ENCODE results near the gene TMEM198. TPM values are rescaled to one million over a fixed set of nuclear protein-coding genes. Genes with fewer than 3 reads are reported as not detected.

Gene TMEM198
- total and polyA plus RNA-seq, 2 donors (not counting 1 experiment from before 2014, with no cell fraction given): 0.39 to 1.1 TPM

DNA sequence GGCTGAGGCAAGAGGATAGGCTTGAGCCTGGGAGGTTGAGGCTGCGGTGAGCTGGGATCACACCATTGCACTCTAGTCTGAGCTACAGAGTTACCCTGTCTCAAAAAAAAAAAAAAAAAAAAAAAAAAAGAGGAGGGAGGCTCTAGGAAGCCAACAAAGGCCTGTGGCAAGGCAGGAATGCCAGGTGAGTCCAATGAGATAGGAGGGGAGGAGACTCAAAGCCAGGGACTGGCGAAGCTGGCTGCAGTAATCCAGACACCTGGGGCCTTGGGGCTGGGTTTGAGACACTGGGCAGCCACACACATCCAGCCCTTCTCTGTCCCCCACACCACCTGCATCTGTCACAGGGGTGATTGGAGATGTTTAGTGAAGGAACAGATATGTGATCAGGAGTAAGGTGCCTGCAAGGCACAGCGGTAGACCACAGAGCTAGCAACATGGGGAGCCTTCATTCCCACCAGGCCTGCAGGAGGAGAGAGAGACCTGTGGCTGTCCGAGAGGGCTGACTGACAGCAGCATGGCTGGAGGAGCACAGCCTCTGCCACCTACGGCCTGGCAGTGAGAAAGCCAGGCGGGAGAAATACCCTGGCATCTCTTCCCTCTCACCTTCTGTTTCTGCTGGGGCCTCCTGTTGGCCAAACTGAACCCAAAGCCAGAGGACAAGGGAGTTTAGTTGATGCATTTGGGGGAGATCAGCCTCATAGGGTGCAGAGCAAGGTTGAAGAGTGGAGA, 9.7 kb upstream of the TMEM198 start:
- H3K4me1 Mint-ChIP-seq: peaks cover 3% of the 10 kb centered on the region
- POLR2A ChIA-PET: no interaction called here

GRCh38 chr2:219536425-219536824, 7.4 kb upstream of the TMEM198 start:
- ATAC-seq (ENCODE audit: low read depth) (no peak), DNase-seq (no peak)
- CTCF ChIA-PET: interaction anchor here (1.1 kb wide), 1 partner anchor 41 kb away, joined by 3 read pairs; no protein-coding TSS in a partner anchor
- Histone ChIP-seq H3K27me3 (replicated peaks in 1 of 4; ENCODE audit: control extremely low read depth in 1 of 4, control insufficient read depth in 3 of 4, insufficient read depth in 4 of 4, low read length in 3 of 4) (peaks cover 0 to 61% (median 6%) of the 10 kb centered on the region in 4 experiments), H3K9me3 (ENCODE audit: control extremely low read depth in 1 of 3, control insufficient read depth in 2 of 3, insufficient read depth in 1 of 3, low read length in 2 of 3) (peaks cover 0 to 1% (median 0%) of the 10 kb centered on the region in 3 donors), H3K4me3 (ENCODE audit: control extremely low read depth in 1 of 5, extremely low read depth in 1 of 5, insufficient read depth in 1 of 5, low read depth in 2 of 5, low read length in 4 of 5) (no peak overlapping the region), H3K4me1 (ENCODE audit: control insufficient read depth in 2 of 2, insufficient read depth in 2 of 2, low read length in 2 of 2) (peaks cover 3 to 4% of the 10 kb centered on the region in 2 donors), H3K27ac (ENCODE audit: low read length in 2 of 2) (no peak overlapping the region), H3K9ac (ENCODE audit: low read length) (no peak overlapping the region), H4K20me1 (ENCODE audit: control insufficient read depth, insufficient read depth, low read length, poor library complexity, severe bottlenecking) (no peaks in the 10 kb centered on the region), H3K79me2 (ENCODE audit: control insufficient read depth, insufficient read depth, low read length) (no peaks in the 10 kb centered on the region), H2AFZ (ENCODE audit: insufficient read depth, low read depth, low read length, poor library complexity, severe bottlenecking) (no peak overlapping the region), H3K4me2 (replicated peaks; ENCODE audit: low read depth, low read length, poor library complexity, severe bottlenecking) (no peak overlapping the region), H3K36me3 (replicated peaks in 1 of 2; ENCODE audit: control extremely low read depth in 1 of 2, control insufficient read depth in 1 of 2, extremely low read depth in 1 of 2, insufficient read depth in 2 of 2, low read length in 1 of 2) (no peaks in the 10 kb centered on the region)
- Mint-ChIP-seq H3K4me1 (peaks cover 4% of the 10 kb centered on the region), H3K27ac (no peak overlapping the region), H3K4me3 (no peak overlapping the region), H3K9me3 (ENCODE audit: insufficient read depth) (no peaks in the 10 kb centered on the region), H3K27me3 (peaks cover 31% of the 10 kb centered on the region)
- intact Hi-C loops (cut with micrococcal nuclease): no loop called here
- TF ChIP-seq, protein P1, sequence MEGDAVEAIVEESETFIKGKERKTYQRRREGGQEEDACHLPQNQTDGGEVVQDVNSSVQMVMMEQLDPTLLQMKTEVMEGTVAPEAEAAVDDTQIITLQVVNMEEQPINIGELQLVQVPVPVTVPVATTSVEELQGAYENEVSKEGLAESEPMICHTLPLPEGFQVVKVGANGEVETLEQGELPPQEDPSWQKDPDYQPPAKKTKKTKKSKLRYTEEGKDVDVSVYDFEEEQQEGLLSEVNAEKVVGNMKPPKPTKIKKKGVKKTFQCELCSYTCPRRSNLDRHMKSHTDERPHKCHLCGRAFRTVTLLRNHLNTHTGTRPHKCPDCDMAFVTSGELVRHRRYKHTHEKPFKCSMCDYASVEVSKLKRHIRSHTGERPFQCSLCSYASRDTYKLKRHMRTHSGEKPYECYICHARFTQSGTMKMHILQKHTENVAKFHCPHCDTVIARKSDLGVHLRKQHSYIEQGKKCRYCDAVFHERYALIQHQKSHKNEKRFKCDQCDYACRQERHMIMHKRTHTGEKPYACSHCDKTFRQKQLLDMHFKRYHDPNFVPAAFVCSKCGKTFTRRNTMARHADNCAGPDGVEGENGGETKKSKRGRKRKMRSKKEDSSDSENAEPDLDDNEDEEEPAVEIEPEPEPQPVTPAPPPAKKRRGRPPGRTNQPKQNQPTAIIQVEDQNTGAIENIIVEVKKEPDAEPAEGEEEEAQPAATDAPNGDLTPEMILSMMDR (IDR thresholded peaks at IDR 0.05): no peak
- TF ChIP-seq EZH2 (IDR thresholded peaks at IDR 0.05; ENCODE audit: borderline replicate concordance, insufficient read depth, low read depth, low read length, poor library complexity, severe bottlenecking): no peak
- POLR2A ChIA-PET: no interaction called here
- WGBS (ENCODE audit: insufficient coverage): 88% methylated on average over 13 of the region's 16 CpGs

More for the DNA sequence above, 9.7 kb upstream of the TMEM198 start:
- H2AFZ ChIP-seq (ENCODE audit: insufficient read depth, low read depth, low read length, poor library complexity, severe bottlenecking): no peak overlapping the region
- H3K9ac ChIP-seq (ENCODE audit: low read length): no peak overlapping the region
- no peak overlapping the region for H3K4me3 ChIP-seq (ENCODE audit: control extremely low read depth in 1 of 5, extremely low read depth in 1 of 5, insufficient read depth in 1 of 5, low read depth in 2 of 5, low read length in 4 of 5)
- CTCF ChIA-PET: interaction anchor here (1.0 to 8.8 kb wide), 2 partner anchors 8 to 74 kb away, joined by 3 to 146 read pairs; no protein-coding TSS in a partner anchor
- no peak for ATAC-seq (ENCODE audit: low read depth)
- Mint-ChIP-seq H3K9me3 (ENCODE audit: insufficient read depth) (no peaks in the 10 kb centered on the region), H3K27me3 (peaks cover 49% of the 10 kb centered on the region), H3K27ac (no peak overlapping the region), H3K4me3 (no peak overlapping the region)
- peaks cover 4 to 5% of the 10 kb centered on the region in 2 donors for H3K4me1 ChIP-seq (ENCODE audit: control insufficient read depth in 2 of 2, insufficient read depth in 2 of 2, low read length in 2 of 2)
- intact Hi-C loops (cut with micrococcal nuclease): no loop called here
- TF ChIP-seq, protein P1 (IDR thresholded peaks at IDR 0.05): no peak
- TF ChIP-seq EZH2 (IDR thresholded peaks at IDR 0.05; ENCODE audit: borderline replicate concordance, insufficient read depth, low read depth, low read length, poor library complexity, severe bottlenecking): no peak
- no peaks in the 10 kb centered on the region for H3K9me3 ChIP-seq (ENCODE audit: control extremely low read depth in 1 of 3, control insufficient read depth in 2 of 3, insufficient read depth in 1 of 3, low read length in 2 of 3)
- no peak overlapping the region for H3K4me2 ChIP-seq (replicated peaks; ENCODE audit: low read depth, low read length, poor library complexity, severe bottlenecking)
- no peak overlapping the region for H3K27ac ChIP-seq (ENCODE audit: low read length in 2 of 2)
- H3K79me2 ChIP-seq (ENCODE audit: control insufficient read depth, insufficient read depth, low read length): no peaks in the 10 kb centered on the region
- H3K36me3 ChIP-seq (replicated peaks in 1 of 2; ENCODE audit: control extremely low read depth in 1 of 2, control insufficient read depth in 1 of 2, extremely low read depth in 1 of 2, insufficient read depth in 2 of 2, low read length in 1 of 2): no peaks in the 10 kb centered on the region
- no peak for DNase-seq
- peaks cover 0 to 62% (median 14%) of the 10 kb centered on the region in 4 experiments for H3K27me3 ChIP-seq (replicated peaks in 1 of 4; ENCODE audit: control extremely low read depth in 1 of 4, control insufficient read depth in 3 of 4, insufficient read depth in 4 of 4, low read length in 3 of 4)
- WGBS (ENCODE audit: insufficient coverage): 100% methylated on average over 2 of the region's 6 CpGs
- no peaks in the 10 kb centered on the region for H4K20me1 ChIP-seq (ENCODE audit: control insufficient read depth, insufficient read depth, low read length, poor library complexity, severe bottlenecking)

All from B cell (primary cell).